ENCODE data around the gene CLIP3. TPM values are rescaled to one million over a fixed set of nuclear protein-coding genes. Genes with fewer than 3 reads are reported as not detected.

Gene CLIP3
- total and polyA plus RNA-seq, 9 of the 15 experiments (the other 6 are each of a cell fraction or from before 2014, with no cell fraction given) = 0.01 to 0.50 (median 0.15) TPM; not detected in 1

- no peaks in the 10 kb centered on the region for H3K36me3 ChIP-seq (ENCODE audit: control insufficient read depth, insufficient read depth, low read length)
- DNase-seq (ENCODE audit: extremely low read depth in 1 of 4, low spot score in 3 of 4) = no peak
- POLR2A ChIA-PET = no interaction called here
These were observed 40.8 kb downstream of the CLIP3 start for GRCh38 chr19:35991731-35992450.

More at GRCh38 chr19:35991731-35992450, 40.8 kb downstream of the CLIP3 start:
- no peak overlapping the region for H3K27ac ChIP-seq (ENCODE audit: extremely low read depth, low read depth, low read length)
- peaks cover 3% of the 10 kb centered on the region for H3K9me3 ChIP-seq (replicated peaks; ENCODE audit: control insufficient read depth, insufficient read depth, low read depth, low read length)
- H4K20me1 ChIP-seq (replicated peaks; ENCODE audit: control insufficient read depth, insufficient read depth, low read length) = 0 out of 2 replicates have a peak, but pooled peaks cover 4% of the 10 kb centered on the region
- WGBS (ENCODE audit: insufficient coverage, low coverage, missing lambda C conversion rate) = 49% methylated on average over 5 of the region's 7 CpGs
- H3K9me1 ChIP-seq (ENCODE audit: control insufficient read depth, insufficient read depth, low read length) = peaks cover 3% of the 10 kb centered on the region
- no TSS peak for BruUV-seq (replicated peaks)
- H3K4me1 ChIP-seq (replicated peaks in 1 of 2; ENCODE audit: control insufficient read depth in 2 of 2, insufficient read depth in 2 of 2, low read length in 2 of 2) = peaks cover 9 to 38% of the 10 kb centered on the region in 2 experiments; a peak in 4 of 5 replicates
- H3K4me3 ChIP-seq = no peak overlapping the region
- intact Hi-C loops (cut with micrococcal nuclease) = loop anchor here (10.0 kb wide), 1 partner anchor 123 kb away; the partner anchor contains the start of genes OVOL3, POLR2I and TBCB
- H3K79me2 ChIP-seq (ENCODE audit: control insufficient read depth, insufficient read depth, low read length) = peaks cover 19% of the 10 kb centered on the region
- FAIRE-seq (no peak), ATAC-seq (no peak)
- in situ Hi-C loops (cut with MboI) = no loop called here
- H2AFZ ChIP-seq (ENCODE audit: low read depth, low read length) = 0 out of 2 replicates have a peak overlapping the region, but pooled peaks have one; percentile 38
- no peak overlapping the region for H3K4me2 ChIP-seq (ENCODE audit: insufficient read depth, low read length)
- TF ChIP-seq PHTF2 (CRISPR knock-in tag; IDR thresholded peaks at IDR 0.05) (no peak), DIDO1 (tag; IDR thresholded peaks at IDR 0.05; ENCODE audit: low read depth) (no peak), NKRF (IDR thresholded peaks at IDR 0.05; ENCODE audit: borderline replicate concordance) (no peak), ZNF121 (CRISPR knock-in tag; conservative IDR thresholded peaks at IDR 0.05) (0 out of 2 replicates have a peak, but pooled peaks have one; percentile 21), RAD51 (IDR thresholded peaks at IDR 0.05; ENCODE audit: borderline replicate concordance, low read depth) (peak; percentile 38; the same call in 1 of the 2 replicates), RBM22 (IDR thresholded peaks at IDR 0.05; ENCODE audit: low read depth, low read length, poor library complexity, severe bottlenecking) (no peak), ZNF224 (CRISPR knock-in tag; IDR thresholded peaks at IDR 0.05) (no peak), NFE2 (IDR thresholded peaks at IDR 0.05; ENCODE audit: low read depth) (no peak), USF2 (CRISPR knock-in tag; IDR thresholded peaks at IDR 0.05) (peak; percentile 28), ZNF444 (CRISPR knock-in tag; IDR thresholded peaks at IDR 0.05) (no peak), USF1 (CRISPR knock-in tag; IDR thresholded peaks at IDR 0.05) (peak; percentile 51; the same call in 1 of the 2 replicates), TCFL5 (CRISPR knock-in tag; conservative IDR thresholded peaks at IDR 0.05) (no peak), PATZ1 (CRISPR knock-in tag; IDR thresholded peaks at IDR 0.05; ENCODE audit: borderline replicate concordance) (no peak)
- CTCF ChIA-PET (ENCODE audit: low intra/inter-chr PET ratio) = no interaction called here
- no peak overlapping the region for H3K9ac ChIP-seq (ENCODE audit: insufficient read depth in 1 of 2, low read depth in 2 of 2, low read length in 2 of 2)
- peaks cover 0 to under 1% of the 10 kb centered on the region in 2 experiments; a peak in 1 of 5 replicates for H3K27me3 ChIP-seq (ENCODE audit: control insufficient read depth in 2 of 2, insufficient read depth in 2 of 2, low read length in 2 of 2)

All from K562 (cell line).